Peyer's patch (tissue), 4 donors: Measurements from ENCODE around the gene EXOC4.

ENCODE experiments used
- CTCF ChIP-seq, 6 experiments: fragments of 450-650 bp in 4 of 6; fragments of 200-600 bp in 2 of 6; sonication (generic) in 1 of 6; IDR thresholded peaks; one replicate each; pipeline ENCODE4 v1.5.1; 2017 to 2019; ENCODE audit warnings: antibody characterized with exemption in 6 of 6, mild to moderate bottlenecking in 3 of 6, moderate library complexity in 1 of 6
- POLR2A ChIP-seq, 2 donors: fragments of 450-650 bp; IDR thresholded peaks; one replicate each; pipeline ENCODE4 v1.5.1; 2017; ENCODE audit warnings: antibody characterized with exemption in 2 of 2, mild to moderate bottlenecking in 2 of 2, moderate library complexity in 2 of 2

- TF ChIP-seq POLR2A (IDR thresholded peaks at IDR 0.05) (no peak), CTCF (IDR thresholded peaks at IDR 0.05) (no peak)
These were observed 855.9 kb downstream of the EXOC4 start for GRCh38 chr7:134108802-134109201.
